HT1080 (cell line): ENCODE data around the gene OR1N2. TPM values are rescaled to one million over a fixed set of nuclear protein-coding genes. Genes with fewer than 3 reads are reported as not detected.
"Not testable (repeated sequence)": the region's sequence is repeated elsewhere in the genome, so short reads cannot be mapped to it uniquely, and the experiment has no call there.

ENCODE experiments used
- DNase-seq: peaks from one replicate; pipeline ENCODE4 v3.0.0-alpha.2; 2015; ENCODE audit warnings: low read depth
- polyA plus RNA-seq, 2 experiments: library from polyadenylated mRNA; depleted of rRNA; stranded (reverse); fragments of >200 nt; gene quantifications; 2 replicates each; pipeline ENCODE4 v1.2.3, GENCODE V29; 2015
- total RNA-seq: library from RNA; depleted of rRNA; stranded (reverse); fragments of >200 nt; shearing (Covaris generic); gene quantifications from 2 replicates; pipeline ENCODE4 v1.2.3, GENCODE V29; 2014; rRNA removed

The OR1N2 gene
- not detected in 2 replicates for total RNA-seq
- not detected in 2 replicates for polyA plus RNA-seq (2015; cell fraction: cytosol; rRNA removed)
- not detected in 2 replicates for polyA plus RNA-seq (2015; cell fraction: nucleus; rRNA removed)

- DNase-seq: no peak
Measured at GRCh38 chr9:122552812-122553211, at the start of gene OR1N2. Gene OR1N2 (plus strand): TSS chr9:122553112. CDS start chr9:122553212, 100 bp downstream.

DNA sequence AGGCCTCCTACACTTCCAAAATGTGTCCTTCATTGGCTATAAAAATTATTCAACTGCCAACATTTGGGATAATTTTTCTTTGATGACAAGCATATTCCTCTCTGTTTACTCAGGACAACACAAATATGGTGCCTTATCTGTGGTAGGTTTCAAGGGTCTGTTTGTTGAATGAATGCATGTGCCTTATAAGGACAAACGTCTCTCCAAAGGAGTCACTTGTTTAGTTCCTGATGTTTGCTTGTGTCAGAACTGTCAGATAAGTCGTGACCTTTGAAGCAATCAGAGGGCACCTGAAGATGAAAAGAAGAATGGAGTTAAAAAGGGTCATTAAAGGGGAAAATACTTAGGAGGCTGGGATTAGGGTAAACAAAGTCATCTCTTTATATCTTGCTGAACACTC is 45.9 kb upstream of the OR1N2 start:
- no peak for DNase-seq

DNA sequence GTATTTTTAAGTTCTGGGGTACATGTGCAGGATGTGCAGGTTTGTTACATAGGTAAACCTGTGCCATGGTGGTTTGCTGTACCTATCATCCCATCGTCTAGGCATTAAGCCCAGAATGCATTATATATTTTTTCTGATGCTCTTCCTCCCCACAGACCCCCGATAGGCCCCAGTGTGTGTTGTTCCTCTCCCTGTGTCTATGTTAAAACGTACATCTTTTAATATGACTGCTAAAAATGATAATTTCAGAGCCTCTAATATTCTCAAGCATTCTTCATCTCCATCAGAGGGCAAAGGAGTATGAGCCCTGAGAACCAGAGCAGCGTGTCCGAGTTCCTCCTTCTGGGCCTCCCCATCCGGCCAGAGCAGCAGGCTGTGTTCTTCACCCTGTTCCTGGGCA is 42.4 kb upstream of the OR1N2 start, which contains the start of gene OR1J2:
Gene OR1J2, plus strand, starts transcription at position 301 of the 400 bp plus-strand sequence. Its CDS starts 0 bp downstream, at position 301.
- no peak for DNase-seq

- no peak for DNase-seq
Measured at GRCh38 chr9:122518226-122518625, 34.7 kb upstream of the OR1N2 start.

- no peak for DNase-seq
Measured at GRCh38 chr9:122518841-122519240, 34.1 kb upstream of the OR1N2 start, which contains the start of gene OR1J4. Gene OR1J4 (plus strand): TSS chr9:122519141. CDS start chr9:122519141, 0 bp downstream.

DNA sequence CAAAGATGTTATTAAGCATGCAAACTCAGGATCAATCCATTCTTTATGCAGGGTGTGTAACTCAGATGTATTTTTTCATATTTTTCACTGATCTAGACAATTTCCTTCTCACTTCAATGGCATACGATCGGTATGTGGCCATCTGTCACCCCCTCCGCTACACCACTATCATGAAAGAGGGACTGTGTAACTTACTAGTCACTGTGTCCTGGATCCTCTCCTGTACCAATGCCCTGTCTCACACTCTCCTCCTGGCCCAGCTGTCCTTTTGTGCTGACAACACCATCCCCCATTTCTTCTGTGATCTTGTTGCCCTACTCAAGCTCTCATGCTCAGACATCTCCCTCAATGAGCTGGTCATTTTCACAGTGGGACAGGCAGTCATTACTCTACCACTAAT is 33.5 kb upstream of the OR1N2 start:
- no peak for DNase-seq

- no peak for DNase-seq
Measured at GRCh38 chr9:122526602-122527001, 26.3 kb upstream of the OR1N2 start.

- no peak for DNase-seq
Measured at GRCh38 chr9:122527193-122527592, 25.7 kb upstream of the OR1N2 start, which contains the start of gene OR1N1. Gene OR1N1 (minus strand): TSS chr9:122527293. CDS start chr9:122527293, 0 bp downstream.

DNA sequence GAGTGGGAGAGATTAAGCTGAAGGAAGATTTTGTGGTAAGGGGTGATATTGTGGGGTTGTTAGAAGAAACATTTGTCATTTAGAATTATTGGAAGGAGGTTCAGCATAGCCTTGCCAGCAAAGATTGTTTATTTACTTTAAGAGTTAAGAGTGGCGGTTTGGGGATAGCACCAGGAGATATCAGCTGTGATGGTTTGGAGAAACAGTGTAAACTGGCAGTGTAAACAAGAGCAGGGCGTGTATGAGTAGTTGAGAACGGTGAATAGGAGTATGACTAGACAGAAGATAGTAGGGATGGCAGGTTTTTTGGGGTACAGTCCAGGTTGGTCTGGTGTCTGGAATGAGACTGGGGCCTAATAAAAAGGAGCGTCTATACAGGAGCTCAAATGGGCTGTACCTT is 21.8 kb upstream of the OR1N2 start:
- not testable (repeated sequence) for DNase-seq

DNA sequence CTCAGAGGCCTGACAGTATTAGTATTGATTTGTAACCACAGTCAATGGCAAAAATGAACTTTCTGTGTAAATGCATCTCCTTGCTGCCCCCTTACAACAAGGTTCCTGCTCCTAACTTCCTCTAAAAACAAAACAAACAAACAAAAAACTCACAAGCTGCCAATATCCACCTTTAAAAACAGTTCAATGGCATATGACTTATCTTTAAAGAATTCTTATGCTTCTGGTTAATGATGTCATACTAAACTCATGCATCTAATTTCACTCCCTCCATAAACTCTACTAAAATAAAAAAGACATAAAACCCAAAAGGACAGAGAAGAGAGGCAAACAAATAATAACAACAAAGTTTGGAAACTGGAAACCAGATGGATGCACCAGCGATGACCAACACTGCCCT is 16.8 kb upstream of the OR1N2 start:
- DNase-seq: no peak

DNA sequence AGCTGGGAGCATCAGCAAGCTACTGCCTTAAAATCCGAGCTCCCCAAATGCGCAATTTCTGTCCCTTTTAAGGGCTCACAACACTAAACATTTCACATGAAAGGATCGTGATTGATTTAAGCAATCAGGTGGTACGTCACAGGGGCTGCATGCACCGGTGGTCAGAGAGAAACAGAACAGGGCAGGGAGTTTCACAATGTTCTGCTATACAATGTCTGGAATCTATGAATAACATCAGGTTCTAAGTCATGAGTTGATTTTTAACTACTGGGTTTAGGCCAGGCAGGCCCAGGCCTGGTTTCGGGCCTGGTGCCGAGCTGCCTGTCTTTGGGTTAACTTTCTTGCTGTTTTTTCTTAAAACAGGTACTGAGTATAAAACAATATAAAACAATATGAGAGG is 15.8 kb upstream of the OR1N2 start:
- not testable (repeated sequence) for DNase-seq

- DNase-seq: no peak
Measured at GRCh38 chr9:122538757-122539156, 14.2 kb upstream of the OR1N2 start.

DNA sequence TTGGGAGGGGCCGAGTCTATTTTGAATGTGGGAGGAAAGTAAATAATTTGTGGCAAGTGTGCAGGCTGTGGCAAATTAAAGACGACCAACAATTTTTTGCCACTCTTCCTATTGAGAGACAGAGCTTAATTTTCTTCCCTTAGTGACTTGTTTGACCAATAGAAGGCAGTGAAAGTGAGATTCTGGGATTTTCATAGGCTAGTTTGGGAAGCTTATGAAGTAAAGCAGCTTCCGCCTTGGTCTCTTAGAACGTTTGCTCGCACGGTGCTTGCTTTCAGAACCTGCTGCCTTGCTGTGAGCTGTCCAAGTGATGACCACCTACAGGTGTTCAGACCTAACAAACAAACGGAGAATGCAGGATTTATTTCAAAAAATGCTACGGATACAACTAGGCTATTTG is 6.7 kb upstream of the OR1N2 start:
- DNase-seq: peak; percentile 17

DNA sequence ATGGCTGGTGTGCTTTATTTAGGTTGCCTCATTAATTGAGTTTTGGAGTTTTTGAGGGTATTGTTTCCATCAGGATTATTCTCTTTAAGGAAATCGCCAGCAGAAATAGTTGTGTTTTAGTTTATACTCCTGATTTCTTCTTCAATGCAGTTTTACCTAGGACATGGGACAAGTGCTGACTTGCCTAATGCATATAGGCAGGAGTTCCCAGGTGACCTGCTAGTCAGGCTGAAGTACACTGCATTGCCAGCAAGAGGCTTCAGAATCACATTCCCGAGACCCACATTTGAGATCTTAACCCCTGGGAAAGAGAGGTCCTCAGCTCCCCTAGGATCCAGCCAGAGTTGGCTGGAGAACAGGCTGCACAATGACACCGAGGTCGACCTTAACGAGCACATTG is 1.5 kb upstream of the OR1N2 start:
- no peak for DNase-seq

DNA sequence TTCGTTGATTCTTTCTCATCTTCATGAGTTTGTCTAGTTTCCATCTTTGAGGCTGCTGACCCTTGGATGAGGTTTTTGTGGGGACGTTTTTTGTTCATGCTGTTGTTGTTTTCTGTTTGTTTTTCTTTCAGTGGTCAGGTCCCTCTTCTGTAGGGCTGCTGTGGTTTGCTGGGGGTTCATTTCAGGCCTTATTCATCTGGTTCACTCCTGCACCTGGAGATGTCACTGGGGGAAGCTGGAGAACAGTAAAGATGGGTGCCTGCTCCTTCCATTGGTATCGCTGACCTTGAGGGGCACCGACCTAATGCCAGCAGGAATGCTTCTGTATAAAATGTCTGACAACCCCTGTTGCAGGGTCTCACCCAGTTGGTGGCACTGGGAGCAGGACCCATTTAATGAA is 8.5 kb downstream of the OR1N2 start:
- no peak for DNase-seq

GRCh38 chr9:122562134-122562760 is 9.3 kb downstream of the OR1N2 start:
- DNase-seq: no peak

DNA sequence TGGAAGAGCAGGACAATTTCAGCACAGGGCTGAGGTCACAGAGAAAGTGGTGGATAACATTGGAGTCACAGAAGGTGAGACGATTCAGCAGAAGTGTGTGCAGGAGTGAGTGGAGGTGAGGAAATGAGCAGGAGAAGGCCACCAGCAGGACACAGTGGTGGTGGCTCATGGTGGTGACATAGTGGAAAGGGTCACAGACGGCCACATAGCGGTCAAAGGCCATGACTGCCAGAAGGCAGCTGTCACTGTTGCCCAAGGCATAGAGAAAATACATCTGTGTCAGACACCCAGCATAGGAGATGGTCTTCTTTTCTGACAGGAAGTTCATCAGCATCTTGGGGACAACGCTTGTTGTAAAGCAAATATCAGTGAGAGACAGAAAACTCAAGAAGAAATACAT is 15.0 kb downstream of the OR1N2 start:
- DNase-seq: no peak

DNA sequence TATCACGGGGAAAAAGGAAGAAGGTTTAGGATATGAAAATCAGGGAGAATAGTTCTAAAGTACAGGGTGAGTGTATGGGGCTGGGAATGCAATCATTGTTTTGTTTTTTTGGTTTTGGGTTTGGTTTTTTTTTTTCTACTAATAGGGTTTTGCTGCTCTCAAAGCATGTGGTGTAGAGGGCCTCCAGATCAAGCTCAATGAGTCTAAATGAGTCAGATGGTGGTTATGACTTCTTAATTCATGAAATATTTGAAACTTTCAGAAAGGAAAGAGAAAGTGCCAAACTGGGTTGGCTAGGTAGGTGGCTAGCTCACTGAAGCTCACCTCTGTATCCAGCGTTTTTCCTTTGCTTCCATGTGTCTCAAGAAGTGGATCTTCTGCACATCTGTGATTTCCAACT is 19.5 kb downstream of the OR1N2 start:
- peak; percentile 6 for DNase-seq

- no peak for DNase-seq
Measured at GRCh38 chr9:122579874-122580273, 27.0 kb downstream of the OR1N2 start.

GRCh38 chr9:122580360-122580759 is 27.4 kb downstream of the OR1N2 start:
- DNase-seq: peak; percentile 75

DNA sequence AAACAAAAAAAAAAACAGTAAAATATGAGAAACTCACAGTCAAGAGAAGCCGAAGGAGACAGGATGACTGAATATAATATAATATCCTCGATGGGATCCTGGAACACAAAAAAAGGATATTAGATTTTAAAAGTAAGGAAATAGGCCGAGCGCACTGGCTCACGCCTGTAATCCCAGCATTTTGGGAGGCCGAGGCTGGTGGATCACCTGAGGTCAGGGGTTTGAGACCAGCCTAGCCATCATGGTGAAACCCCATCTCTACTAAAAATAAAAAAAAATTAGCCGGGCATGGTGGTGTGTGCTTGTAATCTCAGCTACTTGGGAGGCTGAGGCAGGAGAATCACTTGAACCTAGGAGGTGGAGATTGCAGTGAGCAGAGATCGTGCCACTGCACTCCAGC is 30.4 kb downstream of the OR1N2 start, which contains the start of gene OR1L8:
Gene OR1L8, minus strand, starts transcription at position 101 of the 400 bp plus-strand sequence. CDS start 14,907 bp downstream, outside the sequence.
- DNase-seq: not testable (repeated sequence)
